Loucy (cell line): ENCODE data around the gene ABT1.

Source experiments
- CTCF ChIP-seq: fragments of 200-600 bp; sonication (generic); conservative IDR thresholded peaks from 2 replicates; pipeline ENCODE4 v1.5.1; 2014; ENCODE audit warnings: mild to moderate bottlenecking, antibody characterized with exemption, low read length
- EZH2phosphoT487 ChIP-seq: fragments of 200-600 bp; IDR thresholded peaks from 2 replicates; pipeline ENCODE4 v1.6.1; 2018; ENCODE audit warnings: antibody characterized with exemption, mild to moderate bottlenecking, moderate library complexity, borderline replicate concordance

DNA sequence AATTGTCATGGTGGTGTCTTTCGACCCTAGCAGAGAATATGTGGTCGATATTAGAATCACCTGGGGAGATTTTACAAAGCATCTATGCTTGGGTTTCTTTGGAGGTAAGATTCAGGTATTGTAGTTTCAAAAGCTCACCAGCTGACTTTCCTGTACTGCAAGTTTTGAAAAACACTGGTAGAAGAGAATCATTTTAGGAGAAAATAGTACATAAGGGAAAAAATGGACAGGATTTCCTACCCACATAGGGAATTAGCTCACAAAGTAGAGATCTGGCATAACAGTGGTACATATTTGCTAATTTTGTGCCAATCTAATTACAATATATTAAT, 27.4 kb upstream of the ABT1 start:
- TF ChIP-seq CTCF (no peak), EZH2phosphoT487 (no peak)
